GM19463 (cell line): ENCODE results near the gene SIGLEC1.
A peak's percentile ranks its signal among the peaks of the same experiment; 100 is the strongest.

Source experiments
- ATAC-seq: cut with Tn5 transposase; IDR thresholded peaks from one replicate; pipeline ENCODE4 v1.9.1; 2021; ENCODE audit warnings: mild to moderate bottlenecking, moderate library complexity; ENCODE audit not compliant: unreplicated experiment

Gene SIGLEC1

DNA sequence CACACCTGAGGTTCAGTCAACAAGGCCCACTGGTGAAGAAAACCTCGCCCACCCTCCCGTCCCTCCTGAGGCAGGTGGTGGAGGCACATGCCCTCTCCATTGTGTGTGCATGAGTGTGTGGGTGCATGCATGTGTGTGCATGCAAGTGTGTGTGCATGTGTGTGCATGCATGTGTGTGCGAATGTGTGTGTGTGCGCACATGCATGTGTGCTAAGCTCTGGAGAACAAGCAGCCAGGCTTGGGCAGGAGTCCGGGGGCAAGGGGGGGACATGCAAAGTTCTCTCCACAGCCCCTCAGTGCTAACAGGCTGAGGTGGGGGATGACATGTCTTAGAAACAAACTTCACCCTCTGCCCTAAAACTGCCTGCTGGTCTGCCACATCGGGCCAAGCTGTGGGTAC lies 17.0 kb upstream of the SIGLEC1 start:
- no peak for ATAC-seq

DNA sequence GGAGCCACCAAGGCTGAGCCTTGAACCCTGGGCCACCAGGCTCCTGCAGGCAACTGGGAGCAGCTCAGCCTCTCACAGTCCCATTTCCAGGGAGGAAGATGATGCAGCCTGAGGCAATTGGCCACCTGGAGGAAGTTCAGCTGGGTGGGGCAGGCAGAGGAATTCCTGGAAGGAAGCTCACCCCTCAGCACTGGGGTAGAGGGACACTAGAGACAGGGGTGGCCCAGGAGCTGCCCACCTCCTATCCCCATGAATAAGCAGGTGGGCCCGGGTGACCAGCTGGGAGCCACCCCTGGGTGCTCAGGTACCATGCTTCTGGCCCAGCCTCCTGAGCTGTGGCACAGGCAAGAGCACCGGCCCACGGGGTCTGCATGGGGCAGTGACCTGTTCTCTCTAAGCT lies 16.5 kb upstream of the SIGLEC1 start:
- no peak for ATAC-seq

GRCh38 chr20:3728354-3728753 lies 16.0 kb upstream of the SIGLEC1 start:
- ATAC-seq = no peak

- ATAC-seq = no peak
These were observed 15.1 kb upstream of the SIGLEC1 start for GRCh38 chr20:3727401-3728021.

GRCh38 chr20:3724356-3724755 lies 12.0 kb upstream of the SIGLEC1 start:
- no peak for ATAC-seq

DNA sequence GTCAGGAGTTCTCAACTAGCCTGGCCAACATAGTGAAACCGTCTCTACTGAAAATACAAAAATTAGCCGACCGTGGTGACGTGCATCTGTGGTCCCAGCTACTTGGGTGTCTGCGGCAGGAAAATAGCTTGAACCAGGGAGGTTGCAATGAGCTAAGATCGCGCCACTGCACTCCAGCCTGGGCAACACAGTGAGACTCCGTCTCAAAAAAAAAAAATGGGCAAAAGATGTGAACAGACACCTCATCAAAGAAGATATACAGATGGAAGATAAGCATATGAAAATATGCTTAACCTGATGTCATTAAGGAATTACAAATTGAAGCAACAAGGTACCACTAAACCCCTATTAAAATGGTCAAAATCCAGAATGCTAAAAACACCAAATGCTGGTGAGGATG lies 10.9 kb upstream of the SIGLEC1 start:
- ATAC-seq = no peak

GRCh38 chr20:3721912-3722311 lies 9.5 kb upstream of the SIGLEC1 start:
- ATAC-seq = no peak

DNA sequence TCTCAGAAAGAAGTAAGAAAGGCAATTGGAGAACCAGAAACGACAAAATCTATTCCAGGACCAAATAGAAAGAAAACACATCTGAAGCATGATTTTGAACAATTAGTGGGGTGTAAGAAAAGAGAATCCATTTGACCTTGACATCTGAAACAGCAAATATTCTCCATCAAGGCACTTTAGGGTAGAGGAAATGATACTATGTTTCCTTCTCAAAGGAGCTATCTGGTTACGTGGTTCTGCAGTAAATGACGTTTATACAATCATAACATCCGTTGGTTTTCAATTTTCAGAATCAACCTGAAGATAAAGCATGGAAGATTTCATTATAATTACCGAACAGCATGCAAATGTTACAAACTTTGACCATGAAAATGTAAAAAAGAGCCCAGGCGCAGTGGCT lies 8.2 kb upstream of the SIGLEC1 start:
- no peak for ATAC-seq

- no peak for ATAC-seq
These were observed 7.7 kb upstream of the SIGLEC1 start for GRCh38 chr20:3720068-3720467.

GRCh38 chr20:3719046-3719445 lies 6.6 kb upstream of the SIGLEC1 start:
- ATAC-seq = no peak

DNA sequence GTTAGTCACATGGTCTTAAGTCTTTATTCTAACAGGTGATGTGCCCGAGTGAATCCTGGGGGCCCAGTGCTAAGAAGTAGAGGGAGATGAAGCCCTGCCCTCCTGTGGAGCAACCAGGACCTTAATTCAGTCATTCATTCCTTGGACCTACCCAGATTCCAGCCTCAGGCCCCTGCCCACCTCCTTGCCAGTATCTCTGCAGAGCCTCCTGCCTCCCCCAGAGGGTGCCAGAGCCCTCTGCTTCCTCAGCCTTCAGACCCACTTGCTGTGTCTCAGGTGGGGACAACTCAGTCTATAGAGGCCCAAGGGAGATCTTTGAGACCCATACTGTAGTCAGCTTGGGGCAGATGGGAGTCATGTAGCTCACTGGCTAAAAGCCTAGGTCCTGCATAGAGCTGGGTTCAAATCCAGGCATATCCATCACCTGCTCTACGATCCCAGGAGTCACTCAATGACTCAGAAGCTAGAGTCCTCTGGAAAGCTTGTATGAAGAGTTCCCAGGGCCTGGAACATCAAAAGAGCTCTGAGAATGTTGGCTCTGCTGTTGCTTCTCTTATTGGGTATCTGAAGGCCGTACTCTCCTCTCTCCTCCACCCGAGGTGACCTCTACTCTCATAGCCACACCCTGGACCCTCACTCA lies 3.9 kb upstream of the SIGLEC1 start:
- peak; percentile 42 for ATAC-seq

DNA sequence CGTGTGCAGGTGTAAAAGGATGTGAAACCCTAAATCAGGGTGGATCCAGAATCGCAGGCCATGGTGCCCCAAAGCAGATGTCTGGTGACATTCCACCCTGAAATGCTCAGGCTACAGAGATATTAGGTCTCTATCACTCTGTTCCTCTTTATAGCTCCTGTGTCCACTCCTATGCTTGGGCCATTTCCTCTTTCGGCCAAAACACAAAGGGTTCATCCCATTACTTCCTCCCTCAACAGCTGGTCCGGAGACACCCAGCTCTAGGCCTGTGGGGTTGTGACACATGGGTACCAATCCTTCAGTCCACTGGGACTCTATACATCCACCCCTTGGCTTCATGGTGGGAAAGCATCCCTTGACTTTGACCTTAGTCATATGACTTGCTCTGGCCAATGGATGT lies 1.7 kb upstream of the SIGLEC1 start:
- no peak for ATAC-seq

- ATAC-seq = no peak
These were observed 887 bp downstream of the SIGLEC1 start for GRCh38 chr20:3711484-3711941.

DNA sequence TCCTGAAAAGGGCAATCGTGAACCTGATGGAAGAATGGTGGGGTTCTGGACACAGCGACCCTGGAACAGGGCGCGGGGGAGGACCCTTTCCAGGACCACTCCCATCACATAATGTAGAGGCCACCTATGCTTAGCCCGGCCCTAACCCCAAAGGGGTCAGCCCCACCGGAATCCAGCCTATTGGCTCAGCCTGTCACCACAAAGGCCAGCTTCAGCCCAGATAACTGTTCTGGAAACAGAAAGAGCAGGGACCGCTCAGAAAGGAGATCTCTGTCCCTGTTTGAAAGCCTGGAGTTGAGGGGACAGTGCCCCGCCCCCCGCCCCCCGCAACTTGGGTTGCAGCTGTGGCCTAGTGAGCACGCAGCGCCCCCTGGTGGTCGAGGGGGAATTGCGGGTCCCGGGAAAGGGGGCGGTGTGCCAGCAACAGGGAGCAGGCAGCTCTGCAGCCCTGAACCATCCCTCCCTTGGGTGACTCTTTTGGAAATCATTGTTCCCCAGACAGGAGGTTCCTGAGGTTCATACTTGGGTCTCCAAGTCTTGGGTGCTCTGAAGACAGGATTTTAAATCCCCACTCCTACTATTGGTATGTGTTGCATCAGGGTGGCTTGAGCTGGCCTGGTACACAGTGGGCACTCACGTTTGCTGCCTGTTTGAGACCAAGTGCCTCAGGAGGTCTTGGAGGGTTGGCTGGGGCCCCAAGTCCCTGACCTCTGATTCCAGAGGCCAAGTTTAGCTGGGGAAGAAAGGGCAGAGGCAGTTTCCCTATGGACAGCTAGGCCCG lies 1.5 kb downstream of the SIGLEC1 start:
- no peak for ATAC-seq

- no peak for ATAC-seq
These were observed 2.4 kb downstream of the SIGLEC1 start for GRCh38 chr20:3710011-3710466.

DNA sequence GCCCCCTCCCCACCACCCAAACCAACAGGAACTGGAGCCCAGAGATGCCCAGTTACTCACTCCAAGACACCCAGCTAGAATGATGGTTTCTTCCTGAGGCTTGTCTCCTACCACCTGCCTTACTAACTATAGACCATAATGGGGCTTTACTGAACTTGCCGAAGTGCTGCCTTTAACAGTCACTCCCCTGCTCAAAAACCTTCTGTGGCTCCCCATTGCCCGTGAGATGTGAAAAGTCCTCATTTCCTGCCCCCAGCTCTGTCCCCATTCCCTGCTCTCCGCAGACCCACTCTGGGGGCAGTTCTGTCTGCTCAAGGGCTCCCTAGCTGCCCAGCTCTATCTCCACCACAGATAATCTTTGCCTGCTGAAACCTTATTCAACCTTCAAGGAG lies 4.9 kb downstream of the SIGLEC1 start:
- no peak for ATAC-seq

- ATAC-seq = no peak
These were observed 5.5 kb downstream of the SIGLEC1 start for GRCh38 chr20:3706774-3707507.

- ATAC-seq = no peak
These were observed 6.2 kb downstream of the SIGLEC1 start for GRCh38 chr20:3705970-3706739.

DNA sequence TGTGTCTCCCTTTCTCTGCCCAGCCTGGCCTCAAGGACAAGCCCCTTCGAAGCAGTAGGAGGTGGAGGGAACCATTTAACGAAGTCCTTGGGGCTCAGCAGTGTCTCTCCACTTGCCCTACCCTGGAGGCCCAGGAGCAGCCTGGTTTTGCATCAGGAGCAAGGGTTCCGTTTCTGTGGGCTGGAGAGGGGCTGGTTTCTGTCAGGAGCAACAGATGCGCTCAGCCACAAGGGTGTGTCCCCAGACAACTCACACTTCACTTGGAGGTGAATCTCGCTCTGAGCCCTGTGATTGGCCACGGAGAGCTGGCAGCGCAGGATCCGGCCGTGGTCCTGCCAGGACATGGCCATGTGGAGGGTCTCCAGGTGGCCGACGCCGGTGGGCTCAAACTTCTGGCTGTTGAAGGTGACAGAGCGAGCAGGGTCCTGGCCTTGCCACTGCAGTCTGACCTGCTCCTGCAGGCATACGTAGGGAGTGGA lies 6.9 kb downstream of the SIGLEC1 start:
- no peak for ATAC-seq

- no peak for ATAC-seq
These were observed 8.3 kb downstream of the SIGLEC1 start for GRCh38 chr20:3704087-3704486.
